ENCODE results near the gene HGS.

HGS gene

GRCh38 chr17:81740395-81740961, 56.7 kb downstream of the HGS start:
- no peak overlapping the region for H3K4me3 ChIP-seq (ENCODE audit: low read depth, low read length)
- POLR2A ChIA-PET = no interaction called here
- TF ChIP-seq CTCF (IDR thresholded peaks at IDR 0.05; ENCODE audit: insufficient read depth, low read length, missing control alignments) = no peak
- CTCF ChIA-PET = no interaction called here
- DNase-seq (ENCODE audit: low read depth, low spot score) = no peak

GRCh38 chr17:81741049-81741593, 57.3 kb downstream of the HGS start:
- DNase-seq (ENCODE audit: low read depth, low spot score) = no peak
- TF ChIP-seq CTCF (IDR thresholded peaks at IDR 0.05; ENCODE audit: insufficient read depth, low read length, missing control alignments) = no peak
- H3K4me3 ChIP-seq (ENCODE audit: low read depth, low read length) = no peak overlapping the region
- ChIA-PET POLR2A (no interaction called here), CTCF (no interaction called here)

- ChIA-PET CTCF (no interaction called here), POLR2A (no interaction called here)
- no peak for TF ChIP-seq CTCF (IDR thresholded peaks at IDR 0.05; ENCODE audit: insufficient read depth, low read length, missing control alignments)
- no peak overlapping the region for H3K4me3 ChIP-seq (ENCODE audit: low read depth, low read length)
- no peak for DNase-seq (ENCODE audit: low read depth, low spot score)
Measured at GRCh38 chr17:81741594-81742452, 58.0 kb downstream of the HGS start.

Data from AG04449 (cell line).